ENCODE measurements around the gene SCYGR1. TPM values are rescaled to one million over a fixed set of nuclear protein-coding genes. Genes with fewer than 3 reads are reported as not detected.

Gene SCYGR1
- total RNA-seq, result not detected in 2 replicates

DNA sequence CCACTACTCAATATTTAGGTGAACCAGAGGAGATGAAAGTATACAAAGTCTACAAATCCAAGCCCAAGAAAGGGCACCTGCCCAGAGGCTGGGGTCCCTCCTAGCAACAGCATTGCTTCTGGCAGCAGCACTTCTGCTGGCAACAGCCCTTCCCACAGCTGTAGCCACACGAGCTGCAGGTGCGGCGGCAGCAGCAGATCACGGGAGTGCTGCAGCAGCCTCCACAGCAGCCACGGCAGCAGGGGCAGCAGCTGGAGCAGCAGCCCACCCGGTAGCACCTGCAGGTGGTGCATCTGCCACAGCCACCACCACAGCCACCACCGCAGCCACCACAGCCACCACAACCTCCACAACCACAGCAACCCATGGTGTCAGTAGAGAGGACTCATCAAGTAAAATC is at the start of gene SCYGR1:
Gene SCYGR1 (minus strand): TSS at position 367 of the 400 bp plus-strand sequence. CDS start 0 bp downstream, at position 367.

GRCh38 chr2:227379095-227379494 is 8.7 kb downstream of the SCYGR1 start, which contains the start of gene TM4SF20:
Gene TM4SF20 (minus strand): TSS chr2:227379306. CDS start chr2:227379268, 38 bp downstream.

Other genes starting within 250 kb of the SCYGR1 start
- gene COL4A4, start 223.7 kb downstream of the SCYGR1 start, total RNA-seq, result 0.81 and 2.2 TPM in 2 replicates
- gene COL4A3, start 223.3 kb downstream of the SCYGR1 start, total RNA-seq, result under 0.01 and 0.76 TPM in 2 replicates
- gene MFF, start 62.7 kb downstream of the SCYGR1 start, total RNA-seq, result 85.7 and 125 TPM in 2 replicates
- not detected in 2 replicates for gene TM4SF20, start 8.6 kb downstream of the SCYGR1 start, total RNA-seq
- 51.8 and 84.2 TPM in 2 replicates for gene AGFG1, start 84.2 kb upstream of the SCYGR1 start, total RNA-seq
- not detected in 2 replicates for gene SCYGR2, start 210.9 kb upstream of the SCYGR1 start, total RNA-seq
- not detected in 2 replicates for gene SCYGR3, start 226.9 kb upstream of the SCYGR1 start, total RNA-seq
- gene SCYGR4, start 229.5 kb upstream of the SCYGR1 start, total RNA-seq, result not detected in 2 replicates